ENCODE results near the gene KANTR.

- TF ChIP-seq CTCF (IDR thresholded peaks at IDR 0.05; ENCODE audit: low read length) (peak; percentile 51), EZH2 (optimal IDR thresholded peaks at IDR 0.05; ENCODE audit: low read depth, low read length) (no peak)
Observed at GRCh38 chrX:53093177-53093655, 726 bp upstream of the KANTR start.

Measured in MM.1S (cell line).